LNCaP clone FGC (cell line): ENCODE results near the gene PYHIN1.

Experiments
- DNase-seq: peaks from one replicate; pipeline ENCODE4 v3.0.0-alpha.2; 2011; ENCODE audit warnings: low read depth
- H3K4me3 ChIP-seq: 2 replicates; pipeline ENCODE4 v1.5.1; 2011; ENCODE audit warnings: mild to moderate bottlenecking, low read depth, low read length, control low read depth
- CTCF ChIP-seq: IDR thresholded peaks from 2 replicates; pipeline ENCODE4 v1.5.1; 2012; ENCODE audit warnings: mild to moderate bottlenecking; ENCODE audit not compliant: control insufficient read depth, insufficient read depth; ENCODE audit errors: extremely low read depth

The PYHIN1 gene

GRCh38 chr1:158946785-158947184, 15.4 kb downstream of the PYHIN1 start:
- no peak overlapping the region for H3K4me3 ChIP-seq
- TF ChIP-seq CTCF = no peak
- no peak for DNase-seq

- no peak overlapping the region for H3K4me3 ChIP-seq
- DNase-seq = no peak
- TF ChIP-seq CTCF = no peak
These were observed 20.6 kb downstream of the PYHIN1 start for GRCh38 chr1:158951956-158952355.

- no peak overlapping the region for H3K4me3 ChIP-seq
- TF ChIP-seq CTCF = no peak
- no peak for DNase-seq
These were observed 21.1 kb downstream of the PYHIN1 start for GRCh38 chr1:158952416-158952815.

- DNase-seq = no peak
- no peak overlapping the region for H3K4me3 ChIP-seq
- TF ChIP-seq CTCF = no peak
These were observed 29.8 kb downstream of the PYHIN1 start for GRCh38 chr1:158961178-158961577.

- no peak for DNase-seq
- no peak for TF ChIP-seq CTCF
- H3K4me3 ChIP-seq = no peak overlapping the region
These were observed 31.6 kb downstream of the PYHIN1 start for GRCh38 chr1:158962983-158963382.

GRCh38 chr1:158969166-158969565, 37.8 kb downstream of the PYHIN1 start:
- TF ChIP-seq CTCF = no peak
- DNase-seq = no peak
- no peak overlapping the region for H3K4me3 ChIP-seq

- H3K4me3 ChIP-seq = no peak overlapping the region
- no peak for TF ChIP-seq CTCF
- DNase-seq = no peak
These were observed 38.5 kb downstream of the PYHIN1 start for GRCh38 chr1:158969855-158970254.
